Tibial nerve (tissue), 4 donors: Measurements from ENCODE around the gene GDF7. TPM values are rescaled to one million over a fixed set of nuclear protein-coding genes. Genes with fewer than 3 reads are reported as not detected.

Source experiments
- DNase-seq, 2 donors: peaks; one replicate each; pipeline ENCODE4 v3.0.0-alpha.2; 2019; ENCODE audit warnings: low spot score in 2 of 2
- H3K27ac ChIP-seq, 4 donors: fragments of 200-600 bp; sonication (generic) in 3 of 4; one replicate each; pipeline ENCODE4 v1.5.1; 2017 to 2019; ENCODE audit warnings: mild to moderate bottlenecking in 1 of 4
- H3K27me3 ChIP-seq, 2 donors: fragments of 200-600 bp; sonication (generic) in 1 of 2; one replicate each; pipeline versions ENCODE4 v1.5.1 to v1.6.0; 2017 to 2019
- H3K36me3 ChIP-seq, 3 donors: fragments of 200-600 bp; sonication (generic); one replicate each; pipeline ENCODE4 v1.5.1; 2018 to 2019
- H3K4me1 ChIP-seq, 4 donors: fragments of 200-600 bp; sonication (generic) in 3 of 4; one replicate each; pipeline ENCODE4 v1.5.1; 2017 to 2019
- H3K4me3 ChIP-seq, 4 donors: fragments of 200-600 bp; sonication (generic) in 3 of 4; one replicate each; pipeline ENCODE4 v1.5.1; 2017 to 2019; ENCODE audit warnings: mild to moderate bottlenecking in 1 of 4, moderate library complexity in 1 of 4
- H3K9me3 ChIP-seq, 4 donors: fragments of 200-600 bp; sonication (generic) in 3 of 4; one replicate each; pipeline ENCODE4 v1.5.1; 2017 to 2019
- EP300 ChIP-seq, 2 donors: sonication (generic); formaldehyde crosslinking; IDR thresholded peaks; one replicate each; pipeline ENCODE4 v1.6.1; 2017; ENCODE audit warnings: antibody characterized with exemption in 2 of 2, mild to moderate bottlenecking in 1 of 2
- POLR2A ChIP-seq, 2 donors: fragments of 450-650 bp; IDR thresholded peaks; one replicate each; pipeline ENCODE4 v1.6.1; 2017; ENCODE audit warnings: antibody characterized with exemption in 2 of 2, mild to moderate bottlenecking in 2 of 2, moderate library complexity in 2 of 2
- WGBS, 2 donors: methylation state at CpG; one replicate each; pipeline ENCODE4 v1.1.5; 2018; 5-methylcytosine and 5-hydroxymethylcytosine counted together
- total RNA-seq, 4 donors: library from RNA; depleted of rRNA; stranded (reverse); fragments of >200 nt; gene quantifications; one replicate each; pipeline ENCODE4 v1.1.0, GENCODE V29; 2016
- TF ChIP-seq, protein P1 (sequence below), 5 experiments: fragments of 200-600 bp in 3 of 5; fragments of 450-650 bp in 2 of 5; sonication (generic) in 3 of 5; IDR thresholded peaks; one replicate each; pipeline ENCODE4 v1.5.1; 2016 to 2019; ENCODE audit warnings: antibody characterized with exemption in 5 of 5, mild to moderate bottlenecking in 3 of 5, moderate library complexity in 2 of 5

The GDF7 gene
- total RNA-seq, 4 donors from 2014 or later: 6.3 to 20.0 (median 16.6) TPM

DNA sequence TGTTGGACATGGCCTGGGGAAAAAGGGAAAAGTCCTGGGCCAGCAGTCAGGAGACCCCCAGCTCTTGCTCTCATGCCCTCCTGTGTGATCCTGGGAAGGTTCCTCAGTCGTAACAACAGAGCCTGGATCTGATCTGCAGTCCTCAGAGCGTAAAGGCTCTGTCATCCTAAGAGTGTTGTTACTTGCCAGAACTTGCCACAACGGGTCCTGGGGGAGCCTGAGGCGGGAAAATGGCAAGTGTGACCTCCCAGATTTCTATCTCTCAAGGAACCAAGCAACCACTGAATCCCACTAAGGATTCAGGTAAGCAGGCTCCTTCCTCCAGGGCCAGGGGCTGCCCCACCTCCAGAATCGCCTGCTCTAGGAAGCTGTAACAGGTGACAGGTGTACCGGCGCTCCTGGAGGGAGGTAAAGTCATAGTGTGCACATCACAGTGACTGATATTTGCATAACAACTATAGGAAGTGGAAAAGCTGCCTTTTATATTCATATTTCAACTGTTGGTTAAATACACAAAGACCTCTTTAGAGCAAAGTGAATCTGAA, 34.4 kb upstream of the GDF7 start:
- TF ChIP-seq POLR2A (IDR thresholded peaks at IDR 0.05): no peak
- TF ChIP-seq, protein P1, sequence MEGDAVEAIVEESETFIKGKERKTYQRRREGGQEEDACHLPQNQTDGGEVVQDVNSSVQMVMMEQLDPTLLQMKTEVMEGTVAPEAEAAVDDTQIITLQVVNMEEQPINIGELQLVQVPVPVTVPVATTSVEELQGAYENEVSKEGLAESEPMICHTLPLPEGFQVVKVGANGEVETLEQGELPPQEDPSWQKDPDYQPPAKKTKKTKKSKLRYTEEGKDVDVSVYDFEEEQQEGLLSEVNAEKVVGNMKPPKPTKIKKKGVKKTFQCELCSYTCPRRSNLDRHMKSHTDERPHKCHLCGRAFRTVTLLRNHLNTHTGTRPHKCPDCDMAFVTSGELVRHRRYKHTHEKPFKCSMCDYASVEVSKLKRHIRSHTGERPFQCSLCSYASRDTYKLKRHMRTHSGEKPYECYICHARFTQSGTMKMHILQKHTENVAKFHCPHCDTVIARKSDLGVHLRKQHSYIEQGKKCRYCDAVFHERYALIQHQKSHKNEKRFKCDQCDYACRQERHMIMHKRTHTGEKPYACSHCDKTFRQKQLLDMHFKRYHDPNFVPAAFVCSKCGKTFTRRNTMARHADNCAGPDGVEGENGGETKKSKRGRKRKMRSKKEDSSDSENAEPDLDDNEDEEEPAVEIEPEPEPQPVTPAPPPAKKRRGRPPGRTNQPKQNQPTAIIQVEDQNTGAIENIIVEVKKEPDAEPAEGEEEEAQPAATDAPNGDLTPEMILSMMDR (IDR thresholded peaks at IDR 0.05): no peak
- no peak for TF ChIP-seq EP300 (IDR thresholded peaks at IDR 0.05)
- peak overlapping the region in 1 of 4 donors; percentile 82 for H3K27ac ChIP-seq
- DNase-seq: no peak

DNA sequence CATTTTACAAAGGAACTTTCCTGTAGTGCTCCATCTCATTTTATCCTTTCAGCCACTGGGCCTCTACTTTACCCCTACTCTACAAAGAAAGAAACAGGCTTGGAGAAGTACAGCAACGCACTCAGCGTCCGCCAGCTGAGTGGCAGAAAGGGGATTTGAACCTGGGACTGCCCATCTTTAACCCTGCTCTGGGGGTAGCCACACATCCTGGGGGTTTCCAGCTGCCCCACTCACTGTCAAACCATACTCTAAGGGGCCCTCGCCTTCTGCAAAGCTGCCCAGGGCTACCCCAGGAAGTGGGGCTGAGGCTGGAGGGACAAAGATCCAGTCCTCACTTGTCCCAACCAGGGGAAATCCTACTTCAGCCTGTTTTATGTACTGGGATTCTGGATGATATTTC, 33.9 kb upstream of the GDF7 start:
- Histone ChIP-seq H3K4me3 (no peak overlapping the region), H3K4me1 (peaks cover 0 to 41% (median 25%) of the 10 kb centered on the region in 4 donors), H3K36me3 (peaks cover 0 to 56% (median 0%) of the 10 kb centered on the region in 3 donors), H3K9me3 (no peaks in the 10 kb centered on the region), H3K27me3 (no peaks in the 10 kb centered on the region), H3K27ac (peak overlapping the region in 2 of 4 donors; percentile 25 to 82)
- WGBS, 2 donors: 91 to 96% methylated on average over 4 of the region's 4 CpGs
- DNase-seq: no peak
- TF ChIP-seq EP300 (IDR thresholded peaks at IDR 0.05) (no peak), POLR2A (IDR thresholded peaks at IDR 0.05) (no peak)
- TF ChIP-seq, protein P1 (IDR thresholded peaks at IDR 0.05): no peak

More for the DNA sequence above, 34.4 kb upstream of the GDF7 start:
- Histone ChIP-seq H3K4me3 (no peak overlapping the region), H3K4me1 (peaks cover 0 to 43% (median 26%) of the 10 kb centered on the region in 4 donors), H3K9me3 (no peaks in the 10 kb centered on the region), H3K36me3 (peaks cover 0 to 51% (median 0%) of the 10 kb centered on the region in 3 donors), H3K27me3 (no peaks in the 10 kb centered on the region)
- WGBS, 2 donors: 86 to 96% methylated on average over 5 to 7 of the region's 7 CpGs

DNA sequence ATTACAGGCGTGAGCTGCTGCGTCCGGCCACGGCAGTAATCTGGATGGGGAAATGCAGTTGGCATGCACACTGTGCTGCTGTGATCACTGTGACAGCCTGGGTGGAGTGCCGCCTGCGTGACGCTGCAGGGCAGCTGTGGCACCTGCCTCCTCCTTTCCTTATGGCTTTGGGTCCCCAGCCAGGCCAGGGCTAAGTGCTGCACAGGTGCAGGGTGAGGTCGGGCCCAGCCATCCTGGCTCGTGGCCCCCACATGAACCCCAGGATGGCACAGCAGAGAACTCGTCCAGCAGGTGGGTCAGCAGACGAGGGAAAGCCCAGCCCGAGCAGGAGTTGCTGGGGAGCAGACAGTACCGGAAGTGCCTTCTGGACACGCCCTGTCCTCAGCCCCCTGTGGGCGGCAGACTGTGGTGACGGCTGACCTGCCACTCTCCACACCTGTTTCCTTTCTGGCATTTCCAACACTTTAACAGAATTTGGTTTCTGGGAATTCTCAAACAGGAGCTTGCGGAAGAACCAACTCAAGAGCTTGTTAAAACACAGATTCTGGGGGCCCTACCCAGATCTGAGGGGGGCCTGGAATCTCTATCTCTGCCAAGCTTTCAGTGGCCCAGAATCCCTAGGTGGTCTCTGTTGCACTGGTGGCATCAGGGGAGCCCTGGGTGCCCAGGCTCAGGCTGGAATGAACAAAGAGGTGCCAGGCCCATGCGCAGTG, 33.0 kb upstream of the GDF7 start:
- no peaks in the 10 kb centered on the region for H3K9me3 ChIP-seq
- H3K4me3 ChIP-seq: no peak overlapping the region
- peaks cover 0 to 41% (median 25%) of the 10 kb centered on the region in 4 donors for H3K4me1 ChIP-seq
- H3K27ac ChIP-seq: peak overlapping the region; percentile 5 to 82 (median 56)
- WGBS, 2 donors: 73 to 79% methylated on average over 10 to 18 of the region's 18 CpGs
- TF ChIP-seq, protein P1 (IDR thresholded peaks at IDR 0.05): peak in 2 of 5 experiments; percentile 4 to 34
- no peak for TF ChIP-seq EP300 (IDR thresholded peaks at IDR 0.05)
- DNase-seq: no peak
- no peaks in the 10 kb centered on the region for H3K27me3 ChIP-seq
- H3K36me3 ChIP-seq: peaks cover 0 to 65% (median 0%) of the 10 kb centered on the region in 3 donors

DNA sequence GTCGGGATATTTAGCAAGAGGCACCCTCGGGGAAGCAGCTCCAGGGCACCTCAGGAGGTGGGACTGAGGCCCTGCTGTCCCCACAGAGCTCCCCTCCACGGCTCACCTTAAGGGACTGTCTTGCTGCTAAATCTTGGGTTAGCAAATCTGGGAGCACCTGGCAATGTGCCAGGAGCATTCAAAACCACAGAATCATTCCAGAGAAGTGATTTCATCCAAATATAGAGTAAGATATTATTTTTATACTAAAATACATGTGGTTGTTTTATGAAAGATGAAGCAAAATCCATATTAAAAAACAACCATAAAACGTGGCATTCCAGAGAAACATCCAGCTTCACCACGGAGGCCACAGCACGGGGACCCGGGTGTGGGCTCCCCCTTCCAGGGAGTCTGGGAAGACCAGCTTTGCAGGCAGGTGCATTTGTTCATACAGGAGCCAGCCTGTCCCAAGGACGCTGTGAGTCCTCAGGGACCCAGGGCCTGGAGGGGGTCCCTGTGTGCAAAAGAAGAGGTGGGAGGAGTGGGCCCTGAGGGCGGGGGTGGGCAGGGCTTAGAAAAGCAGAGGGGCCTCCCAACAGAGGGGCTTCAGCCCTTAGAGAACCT, 32.3 kb upstream of the GDF7 start:
- TF ChIP-seq POLR2A (IDR thresholded peaks at IDR 0.05) (no peak), EP300 (IDR thresholded peaks at IDR 0.05) (peak in 1 of 2 donors; percentile 17)
- TF ChIP-seq, protein P1 (IDR thresholded peaks at IDR 0.05): no peak
- H3K36me3 ChIP-seq: peaks cover 0 to 66% (median 0%) of the 10 kb centered on the region in 3 donors
- no peaks in the 10 kb centered on the region for H3K9me3 ChIP-seq
- WGBS, 2 donors: 35 to 49% methylated on average over 9 of the region's 9 CpGs
- DNase-seq: peak in 1 of 2 donors; percentile 57
- H3K4me1 ChIP-seq: peaks cover 0 to 41% (median 25%) of the 10 kb centered on the region in 4 donors
- no peaks in the 10 kb centered on the region for H3K27me3 ChIP-seq
- no peak overlapping the region for H3K4me3 ChIP-seq
- H3K27ac ChIP-seq: peak overlapping the region; percentile 5 to 82 (median 56)

DNA sequence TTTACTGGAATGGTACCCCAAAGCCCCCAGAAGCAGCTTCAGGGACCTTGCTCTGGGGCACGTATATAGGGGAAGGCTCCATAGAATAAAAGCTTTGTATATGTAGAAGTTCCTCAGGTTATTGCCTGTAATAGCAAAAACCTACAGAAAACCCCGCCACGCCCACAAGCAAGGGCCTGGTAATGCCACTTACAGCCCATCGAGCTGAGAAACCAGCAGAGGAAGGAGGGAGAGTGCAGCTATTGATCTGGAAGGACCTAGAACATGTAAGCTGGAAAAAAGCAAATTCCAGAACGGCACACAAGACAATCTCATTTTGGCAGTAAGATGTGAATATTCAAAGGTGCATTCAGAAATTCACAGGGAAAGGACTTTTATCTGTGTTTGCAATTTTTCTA, 31.8 kb upstream of the GDF7 start:
- Histone ChIP-seq H3K27ac (peak overlapping the region; percentile 5 to 82 (median 56)), H3K27me3 (no peaks in the 10 kb centered on the region), H3K4me1 (peaks cover 0 to 41% (median 25%) of the 10 kb centered on the region in 4 donors), H3K4me3 (no peak overlapping the region), H3K9me3 (no peaks in the 10 kb centered on the region), H3K36me3 (peaks cover 0 to 69% (median 0%) of the 10 kb centered on the region in 3 donors)
- DNase-seq: no peak
- no peak for TF ChIP-seq EP300 (IDR thresholded peaks at IDR 0.05)
- TF ChIP-seq POLR2A (IDR thresholded peaks at IDR 0.05): no peak
- TF ChIP-seq, protein P1 (IDR thresholded peaks at IDR 0.05): no peak
- 46 to 53% methylated on average over 5 of the region's 5 CpGs for WGBS, 2 donors
